DMS53 (cell line): ENCODE data around the gene SMARCA4.

ENCODE experiments used
- DNase-seq: peaks from one replicate; lab custom pipeline; 2025; lab: John Stamatoyannopoulos, UW

Gene SMARCA4

GRCh38 chr19:10960314-10961072, at the start of gene SMARCA4:
Gene SMARCA4 (plus strand): TSS chr19:10961030. CDS start chr19:10984152, 23,122 bp downstream.
- DNase-seq, result peak; percentile 97

GRCh38 chr19:10911579-10912363, 49.1 kb upstream of the SMARCA4 start:
- no peak for DNase-seq

DNA sequence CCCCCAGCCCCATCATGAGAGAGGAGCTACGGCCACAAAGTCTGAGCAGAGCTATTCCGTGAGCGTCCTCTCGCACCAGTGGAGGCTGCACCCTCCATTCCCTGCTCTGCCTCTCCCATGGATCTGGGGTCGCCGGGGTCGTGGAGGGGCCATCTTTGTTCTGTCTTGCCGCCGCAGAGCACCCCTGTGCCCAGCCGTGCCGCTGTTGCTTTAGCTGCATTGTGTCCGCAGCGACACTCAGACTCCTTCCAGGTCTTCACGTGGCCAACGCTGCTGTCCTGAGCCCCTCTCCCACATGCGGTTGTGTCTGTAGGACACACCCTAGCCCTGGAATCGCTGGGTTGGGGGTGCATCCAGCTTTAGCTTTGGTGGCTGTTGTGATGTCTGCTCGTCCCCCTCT, 48.2 kb upstream of the SMARCA4 start:
- DNase-seq, result no peak

DNA sequence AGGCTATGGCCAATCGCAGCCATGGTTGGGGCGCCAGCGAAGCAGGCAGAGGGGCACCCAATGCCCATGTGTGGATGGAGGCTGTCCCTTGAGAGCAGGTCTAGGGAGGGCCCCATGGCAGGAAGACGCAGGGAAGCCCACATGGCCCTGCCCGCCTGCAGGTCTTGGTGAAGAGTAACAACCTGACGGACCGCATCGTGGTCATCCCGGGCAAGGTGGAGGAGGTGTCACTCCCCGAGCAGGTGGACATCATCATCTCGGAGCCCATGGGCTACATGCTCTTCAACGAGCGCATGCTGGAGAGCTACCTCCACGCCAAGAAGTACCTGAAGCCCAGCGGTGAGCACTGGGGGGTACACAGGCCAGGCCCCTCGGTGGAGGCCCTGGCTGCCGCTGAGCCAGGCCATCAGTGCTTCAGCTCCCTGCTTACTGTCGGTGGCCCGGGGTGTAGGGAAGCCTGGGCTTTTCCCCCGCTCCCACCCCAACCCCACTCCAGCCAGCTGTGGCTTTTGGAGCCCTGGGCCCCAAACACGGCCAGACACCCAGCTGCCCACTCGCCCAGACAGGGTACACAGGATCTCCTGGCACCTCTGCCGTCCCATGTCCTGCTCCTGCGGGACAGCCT, 47.0 kb upstream of the SMARCA4 start:
- no peak for DNase-seq

- no peak for DNase-seq
Observed at GRCh38 chr19:10915130-10916091, 45.4 kb upstream of the SMARCA4 start.

DNA sequence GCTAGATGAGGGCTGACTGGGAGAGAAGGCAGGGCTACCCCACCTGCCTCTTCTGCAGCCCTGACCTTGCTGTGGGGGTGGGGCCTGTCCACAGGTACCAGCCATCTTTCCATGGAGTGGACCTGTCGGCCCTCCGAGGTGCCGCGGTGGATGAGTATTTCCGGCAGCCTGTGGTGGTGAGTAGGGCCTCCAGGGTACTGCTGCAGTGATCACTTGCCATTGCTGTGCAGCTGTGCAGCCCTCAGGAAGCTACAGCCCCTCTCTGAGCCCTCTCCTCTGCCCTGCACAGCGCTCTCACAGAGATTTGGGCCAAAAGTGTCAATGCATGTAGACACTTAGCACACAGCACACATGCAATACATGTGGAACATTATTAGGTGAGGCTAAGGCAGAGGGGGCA, 44.2 kb upstream of the SMARCA4 start:
- no peak for DNase-seq

DNA sequence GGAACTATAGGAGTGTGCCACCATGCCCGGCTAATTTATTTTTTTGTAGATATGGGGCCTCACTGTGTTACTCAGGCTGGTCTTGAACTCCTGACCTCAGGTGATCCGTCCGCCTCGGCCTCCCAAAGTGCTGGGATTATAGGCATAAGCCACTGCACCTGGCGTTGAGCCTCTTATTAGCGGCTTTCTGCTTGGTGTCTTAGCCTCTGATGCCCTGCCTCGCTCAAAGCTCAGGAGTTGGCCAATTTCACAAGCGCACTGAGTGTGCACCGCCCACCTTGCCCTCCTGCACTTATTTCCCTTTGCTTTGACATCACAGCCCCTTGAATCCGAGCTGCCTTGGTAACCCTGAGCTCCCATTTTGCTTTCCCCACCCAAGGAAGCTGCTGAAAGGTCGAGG, 42.5 kb upstream of the SMARCA4 start:
- no peak for DNase-seq

GRCh38 chr19:10919352-10920287, 41.2 kb upstream of the SMARCA4 start:
- DNase-seq, result peak; percentile 28

- DNase-seq, result no peak
Observed at GRCh38 chr19:10920288-10920655, 40.6 kb upstream of the SMARCA4 start.

DNA sequence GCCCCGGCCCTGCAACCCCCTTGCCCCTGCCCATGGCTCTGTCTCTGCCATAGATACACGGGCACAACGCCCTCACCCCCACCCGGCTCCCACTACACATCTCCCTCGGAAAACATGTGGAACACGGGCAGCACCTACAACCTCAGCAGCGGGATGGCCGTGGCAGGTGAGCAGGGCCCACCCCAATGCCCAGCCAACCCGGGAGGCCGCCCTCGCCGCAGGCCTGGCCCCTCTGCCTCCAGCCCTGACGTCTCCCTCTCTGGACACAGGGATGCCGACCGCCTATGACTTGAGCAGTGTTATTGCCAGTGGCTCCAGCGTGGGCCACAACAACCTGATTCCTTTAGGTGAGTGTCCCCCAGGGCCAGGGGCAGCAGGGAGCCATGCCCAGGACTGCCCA, 40.0 kb upstream of the SMARCA4 start:
- DNase-seq, result no peak

GRCh38 chr19:10921199-10921909, 39.5 kb upstream of the SMARCA4 start:
- DNase-seq, result no peak

- DNase-seq, result no peak
Observed at GRCh38 chr19:10921910-10922637, 38.8 kb upstream of the SMARCA4 start.

- DNase-seq, result no peak
Observed at GRCh38 chr19:10922638-10923014, 38.2 kb upstream of the SMARCA4 start.

- no peak for DNase-seq
Observed at GRCh38 chr19:10923260-10924112, 37.3 kb upstream of the SMARCA4 start.

- DNase-seq, result no peak
Observed at GRCh38 chr19:10924597-10924996, 36.2 kb upstream of the SMARCA4 start.

DNA sequence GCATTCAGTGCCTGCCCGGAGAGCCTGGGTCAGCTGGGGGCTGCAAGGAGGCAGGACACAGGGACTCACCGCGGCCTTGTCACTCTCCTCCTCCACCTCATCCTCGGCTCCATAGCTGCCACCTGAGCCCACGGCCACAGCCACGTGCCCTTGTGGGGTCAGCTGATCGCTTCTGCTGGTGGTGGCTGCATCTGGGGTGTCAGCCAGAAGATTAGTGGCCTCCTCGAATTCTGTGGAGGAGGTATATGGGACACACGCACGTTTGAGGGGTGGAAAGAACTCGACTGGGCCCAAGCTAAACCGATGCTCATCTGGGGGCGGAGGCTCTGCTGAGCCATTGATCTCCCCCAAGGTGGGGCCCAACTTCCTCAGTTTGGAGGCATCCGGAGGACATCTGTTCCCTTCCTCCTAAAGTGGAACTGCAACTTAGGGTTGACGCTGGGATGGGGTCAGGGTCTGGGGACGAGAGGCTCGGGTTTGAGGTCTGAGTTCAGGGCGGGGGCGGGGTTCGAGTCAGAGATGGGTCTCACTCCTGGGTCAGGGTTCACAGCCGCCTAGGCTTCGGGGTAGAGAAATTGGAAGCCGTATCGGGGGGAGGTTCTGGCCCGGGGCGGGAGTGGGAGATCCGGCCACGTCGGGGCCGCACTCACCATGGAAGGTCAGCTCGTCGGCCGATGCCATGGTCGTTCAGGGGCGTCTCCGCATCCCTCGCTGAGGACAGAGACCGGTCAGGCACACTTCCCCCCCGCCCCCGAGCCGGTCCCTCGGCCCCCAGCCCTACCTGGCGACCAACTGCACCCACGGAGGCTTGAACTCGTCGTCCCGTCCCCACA, 32.9 kb upstream of the SMARCA4 start:
- DNase-seq, result peak; percentile 32
